ENCODE data around the gene FLNC.

The FLNC gene, protein sequence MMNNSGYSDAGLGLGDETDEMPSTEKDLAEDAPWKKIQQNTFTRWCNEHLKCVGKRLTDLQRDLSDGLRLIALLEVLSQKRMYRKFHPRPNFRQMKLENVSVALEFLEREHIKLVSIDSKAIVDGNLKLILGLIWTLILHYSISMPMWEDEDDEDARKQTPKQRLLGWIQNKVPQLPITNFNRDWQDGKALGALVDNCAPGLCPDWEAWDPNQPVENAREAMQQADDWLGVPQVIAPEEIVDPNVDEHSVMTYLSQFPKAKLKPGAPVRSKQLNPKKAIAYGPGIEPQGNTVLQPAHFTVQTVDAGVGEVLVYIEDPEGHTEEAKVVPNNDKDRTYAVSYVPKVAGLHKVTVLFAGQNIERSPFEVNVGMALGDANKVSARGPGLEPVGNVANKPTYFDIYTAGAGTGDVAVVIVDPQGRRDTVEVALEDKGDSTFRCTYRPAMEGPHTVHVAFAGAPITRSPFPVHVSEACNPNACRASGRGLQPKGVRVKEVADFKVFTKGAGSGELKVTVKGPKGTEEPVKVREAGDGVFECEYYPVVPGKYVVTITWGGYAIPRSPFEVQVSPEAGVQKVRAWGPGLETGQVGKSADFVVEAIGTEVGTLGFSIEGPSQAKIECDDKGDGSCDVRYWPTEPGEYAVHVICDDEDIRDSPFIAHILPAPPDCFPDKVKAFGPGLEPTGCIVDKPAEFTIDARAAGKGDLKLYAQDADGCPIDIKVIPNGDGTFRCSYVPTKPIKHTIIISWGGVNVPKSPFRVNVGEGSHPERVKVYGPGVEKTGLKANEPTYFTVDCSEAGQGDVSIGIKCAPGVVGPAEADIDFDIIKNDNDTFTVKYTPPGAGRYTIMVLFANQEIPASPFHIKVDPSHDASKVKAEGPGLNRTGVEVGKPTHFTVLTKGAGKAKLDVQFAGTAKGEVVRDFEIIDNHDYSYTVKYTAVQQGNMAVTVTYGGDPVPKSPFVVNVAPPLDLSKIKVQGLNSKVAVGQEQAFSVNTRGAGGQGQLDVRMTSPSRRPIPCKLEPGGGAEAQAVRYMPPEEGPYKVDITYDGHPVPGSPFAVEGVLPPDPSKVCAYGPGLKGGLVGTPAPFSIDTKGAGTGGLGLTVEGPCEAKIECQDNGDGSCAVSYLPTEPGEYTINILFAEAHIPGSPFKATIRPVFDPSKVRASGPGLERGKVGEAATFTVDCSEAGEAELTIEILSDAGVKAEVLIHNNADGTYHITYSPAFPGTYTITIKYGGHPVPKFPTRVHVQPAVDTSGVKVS (N-terminal part only)

DNA sequence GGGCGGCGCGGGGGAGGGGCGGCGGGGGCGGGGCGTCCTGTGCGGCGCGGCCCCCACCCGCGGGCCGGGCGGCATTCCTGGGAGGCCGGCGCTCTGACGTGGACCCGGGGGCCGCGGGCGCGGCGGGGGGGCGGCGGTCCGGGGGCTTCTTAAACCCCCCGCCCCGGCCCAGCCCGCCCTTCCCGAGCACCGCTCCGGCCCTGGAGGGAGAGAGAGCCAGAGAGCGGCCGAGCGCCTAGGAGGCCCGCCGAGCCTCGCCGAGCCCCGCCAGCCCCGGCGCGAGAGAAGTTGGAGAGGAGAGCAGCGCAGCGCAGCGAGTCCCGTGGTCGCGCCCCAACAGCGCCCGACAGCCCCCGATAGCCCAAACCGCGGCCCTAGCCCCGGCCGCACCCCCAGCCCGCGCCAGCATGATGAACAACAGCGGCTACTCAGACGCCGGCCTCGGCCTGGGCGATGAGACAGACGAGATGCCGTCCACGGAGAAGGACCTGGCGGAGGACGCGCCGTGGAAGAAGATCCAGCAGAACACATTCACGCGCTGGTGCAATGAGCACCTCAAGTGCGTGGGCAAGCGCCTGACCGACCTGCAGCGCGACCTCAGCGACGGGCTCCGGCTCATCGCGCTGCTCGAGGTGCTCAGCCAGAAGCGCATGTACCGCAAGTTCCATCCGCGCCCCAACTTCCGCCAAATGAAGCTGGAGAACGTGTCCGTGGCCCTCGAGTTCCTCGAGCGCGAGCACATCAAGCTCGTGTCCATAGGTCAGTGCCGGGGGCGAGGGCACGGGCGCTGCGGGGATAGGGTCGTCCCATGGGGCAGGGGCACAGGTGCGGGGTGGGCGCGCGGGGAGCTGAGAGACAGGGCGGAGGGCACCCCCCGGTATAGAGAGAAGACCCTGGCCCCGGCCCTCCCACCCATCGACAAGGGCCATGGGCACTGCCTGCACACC is at the start of gene FLNC:
FLNC (plus strand) TSS at position 176 of the 947 bp plus-strand sequence; CDS start at position 408, 232 bp downstream.
- peak; percentile 93 for DNase-seq (ENCODE audit: low spot score)

DNA sequence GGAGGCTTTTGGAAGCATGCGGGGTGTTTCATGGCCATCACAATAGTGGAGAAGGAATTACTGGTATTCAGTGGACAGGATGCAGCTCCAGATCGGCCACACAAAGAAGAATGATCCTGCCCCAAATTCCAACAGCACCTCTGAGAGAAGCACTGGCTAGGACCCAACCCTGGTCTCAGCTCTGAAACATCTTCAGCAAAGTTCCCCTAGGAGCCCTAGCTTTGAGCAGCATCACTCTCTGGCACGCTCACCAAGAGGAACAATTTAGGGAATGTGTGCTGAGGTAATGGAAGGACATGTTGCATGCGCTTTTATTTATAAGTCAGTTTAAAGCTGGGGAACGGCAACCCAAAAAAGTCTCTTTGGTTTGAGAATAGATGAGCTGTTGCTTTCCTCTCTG is 49.1 kb upstream of the FLNC start:
- DNase-seq (ENCODE audit: low spot score) = peak; percentile 76

DNA sequence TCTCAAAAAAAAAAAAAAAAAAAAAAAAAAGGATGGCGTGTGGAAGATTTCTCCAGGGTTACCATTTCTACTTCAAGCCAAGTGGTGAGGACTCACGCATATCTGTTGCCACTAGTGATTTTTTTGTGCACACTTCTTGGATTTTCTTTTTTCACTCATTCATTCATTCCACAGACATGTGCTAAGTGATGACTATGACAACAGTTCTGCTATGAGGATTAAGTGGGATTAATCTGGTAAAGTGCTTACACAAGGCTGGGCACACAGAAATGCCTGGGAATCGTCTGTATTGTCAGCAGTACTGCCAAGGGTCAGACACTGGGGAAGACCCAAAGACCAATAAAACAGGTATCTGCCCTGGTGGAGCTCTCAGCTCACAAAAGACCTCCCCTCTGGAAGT is 48.4 kb upstream of the FLNC start:
- DNase-seq (ENCODE audit: low spot score) = no peak

DNA sequence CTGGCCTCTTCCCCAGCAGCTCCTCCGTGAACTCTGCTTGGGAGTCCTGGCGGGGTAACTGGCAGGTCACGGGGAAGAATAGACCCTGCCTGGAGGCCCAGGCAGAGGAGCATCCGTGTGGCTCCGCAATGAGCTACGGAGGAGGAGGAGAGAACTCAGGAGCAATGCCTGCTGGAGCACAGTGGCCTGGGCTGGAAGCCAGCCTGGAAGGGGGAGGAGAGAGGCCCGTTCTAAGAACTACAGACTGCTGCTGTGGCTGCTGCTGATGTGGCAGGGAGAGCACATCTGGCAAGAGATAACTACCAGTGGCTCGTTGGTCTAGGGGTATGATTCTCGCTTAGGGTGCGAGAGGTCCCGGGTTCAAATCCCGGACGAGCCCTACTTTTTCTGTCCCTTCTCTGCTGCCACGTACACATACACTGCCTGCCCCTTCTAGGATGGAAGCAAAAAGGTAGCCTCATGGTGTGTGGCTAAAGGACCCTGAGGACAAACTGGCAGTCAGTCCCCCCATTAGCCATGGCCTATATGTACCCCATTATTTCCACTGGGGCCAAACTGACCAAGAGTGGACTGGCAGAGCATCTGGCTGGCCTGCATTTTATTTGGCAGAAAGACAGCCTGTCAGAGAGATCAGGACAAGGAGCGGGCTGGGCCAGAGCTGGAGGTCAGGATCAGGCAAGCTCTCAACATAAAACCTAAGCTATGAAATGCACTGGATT is 46.9 kb upstream of the FLNC start:
- DNase-seq (ENCODE audit: low spot score) = peak; percentile 80

DNA sequence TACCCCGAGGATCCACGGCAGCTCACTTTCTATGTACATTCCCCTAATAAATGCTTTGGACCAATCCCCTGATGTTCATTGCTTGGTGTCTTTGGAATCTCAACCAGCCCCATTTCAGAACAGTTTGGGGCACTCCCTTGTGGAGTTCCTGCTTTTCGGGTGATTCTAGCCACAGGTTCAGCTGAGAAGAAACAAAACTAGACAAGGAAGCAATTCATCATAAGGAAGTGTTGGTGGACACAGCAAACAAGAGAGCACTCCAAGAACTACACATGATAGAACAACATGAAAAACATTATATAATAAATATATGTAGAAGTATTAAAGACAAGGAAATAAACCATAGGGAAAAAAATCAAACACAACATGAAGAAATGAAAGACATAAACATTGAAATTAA is 44.5 kb upstream of the FLNC start:
- no peak for DNase-seq (ENCODE audit: low spot score)

DNA sequence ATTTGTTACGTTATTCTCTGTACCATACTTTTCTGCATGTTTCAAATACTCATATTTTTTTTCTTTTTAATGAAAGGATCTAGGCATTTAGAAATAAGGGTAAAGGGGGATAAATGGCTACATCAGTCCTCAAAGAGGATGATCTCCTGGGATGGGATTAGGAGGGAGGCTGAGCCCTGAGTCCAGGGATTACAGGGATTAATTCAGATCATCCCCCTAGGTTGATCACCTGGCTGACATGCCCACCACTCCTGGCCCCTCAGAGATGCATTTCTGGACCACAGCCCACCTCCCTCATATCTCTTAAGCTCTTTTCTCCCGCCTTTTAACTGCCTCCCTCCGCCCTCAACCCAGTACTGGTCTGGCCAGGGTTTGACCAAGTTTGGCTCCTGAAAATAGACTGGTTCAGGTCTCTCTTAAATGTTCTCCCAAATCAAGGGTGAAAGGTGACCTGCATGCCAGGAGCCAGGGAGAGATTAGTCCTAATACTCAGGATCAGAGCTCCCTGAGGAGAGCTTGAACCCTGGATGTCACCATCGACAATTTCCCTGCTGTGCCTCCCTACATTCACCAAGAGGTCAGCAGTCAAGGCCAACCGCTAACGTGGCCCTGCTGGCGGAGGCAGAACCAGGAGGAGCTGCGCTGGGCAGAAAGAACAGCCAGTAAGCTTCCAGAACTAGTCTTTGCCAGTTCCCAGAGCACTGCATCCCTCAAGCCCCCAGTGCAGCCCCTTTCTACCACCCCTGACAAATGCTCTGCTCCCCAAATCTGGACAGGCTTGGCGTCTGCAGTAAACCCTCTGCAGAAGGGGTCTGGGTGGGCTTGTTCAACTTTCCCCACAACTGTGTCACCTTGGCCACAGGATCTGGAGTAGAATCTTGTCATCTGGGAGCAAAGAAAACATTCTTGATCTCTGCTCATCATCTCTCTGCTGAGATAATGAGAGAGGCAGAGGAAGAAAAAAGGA is 41.5 kb upstream of the FLNC start:
- DNase-seq (ENCODE audit: low spot score) = no peak

DNA sequence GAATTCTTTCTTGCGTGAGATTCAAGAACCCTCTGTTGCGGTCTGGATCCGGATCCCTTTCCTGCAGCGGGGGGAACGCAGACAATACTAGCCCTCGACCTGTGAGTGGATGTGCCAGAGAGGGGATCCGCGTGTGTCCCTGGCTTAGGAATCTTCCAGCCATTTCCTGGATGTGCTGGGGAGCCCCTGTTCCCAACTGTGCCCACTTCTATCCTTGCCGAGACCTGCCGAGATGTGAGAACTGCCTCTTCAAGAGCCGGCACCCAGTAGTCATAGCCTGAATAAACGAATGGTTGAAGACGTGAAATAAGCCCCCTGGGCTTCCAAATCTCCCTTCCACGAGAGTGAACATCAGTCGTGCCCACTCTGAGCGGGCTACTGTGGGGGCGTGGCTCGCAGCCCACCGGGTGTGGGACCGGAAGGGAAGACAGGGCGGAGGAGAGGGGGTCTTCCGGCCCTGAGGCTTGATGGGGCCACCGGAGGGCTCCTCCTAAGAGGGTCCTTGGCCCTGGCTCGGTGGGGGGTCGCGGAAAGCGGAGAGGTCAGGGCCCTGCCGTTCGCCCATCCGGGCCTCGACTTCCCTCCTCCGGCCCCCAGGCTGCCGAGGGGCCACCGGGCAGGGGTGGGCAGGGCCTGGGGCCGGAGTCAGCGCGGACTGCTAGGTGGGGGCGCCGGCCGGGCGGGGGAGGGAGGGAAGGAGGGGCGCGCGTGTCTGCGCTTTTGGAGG is 39.7 kb upstream of the FLNC start:
- no peak for DNase-seq (ENCODE audit: low spot score)

DNA sequence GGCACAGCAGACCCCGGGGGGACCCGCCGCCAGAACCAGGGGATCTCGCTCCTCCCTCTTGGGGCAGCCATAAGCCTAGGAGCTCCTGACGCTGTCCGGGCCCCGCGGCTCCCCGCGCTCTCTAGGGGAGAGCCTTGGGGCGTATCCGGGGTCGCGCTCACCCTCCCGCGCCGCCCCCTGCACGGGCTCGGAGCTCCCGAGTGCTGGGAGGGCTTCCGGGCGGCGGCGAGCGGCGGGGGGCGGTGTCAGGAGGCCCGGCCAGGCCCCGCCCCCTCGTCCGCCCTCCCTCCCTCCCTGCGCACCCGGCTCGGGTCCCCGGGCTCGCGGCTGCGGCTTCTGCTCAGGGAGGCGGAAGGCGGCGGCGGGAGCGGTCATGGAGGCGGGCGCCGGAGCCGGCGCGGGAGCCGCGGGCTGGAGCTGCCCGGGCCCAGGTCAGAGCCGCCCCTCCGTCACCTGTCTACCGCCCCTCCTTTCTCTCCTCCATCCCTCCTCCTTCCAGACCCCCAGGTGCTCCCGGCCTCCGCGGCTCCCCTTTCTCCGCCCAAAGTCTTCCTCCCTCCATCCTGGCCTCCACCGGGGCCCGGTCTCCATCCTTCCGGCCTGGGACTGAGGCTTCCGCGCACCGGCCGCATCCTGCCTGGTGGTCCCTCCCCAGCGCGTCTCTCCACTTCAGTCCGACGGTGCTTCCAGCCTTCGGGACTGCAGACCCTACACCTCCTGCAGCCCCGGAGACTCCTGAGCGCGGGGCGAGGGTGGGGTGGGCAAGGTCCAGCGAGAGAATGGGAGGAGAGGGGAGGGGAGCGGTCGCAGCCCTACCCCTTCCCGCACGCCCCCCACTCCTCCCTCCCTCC is 38.9 kb upstream of the FLNC start, which contains the start of gene CCDC136:
CCDC136 (plus strand) TSS at position 848 of the 851 bp plus-strand sequence. CDS start 444 bp downstream, outside the sequence.
- peak; percentile 91 for DNase-seq (ENCODE audit: low spot score)

DNA sequence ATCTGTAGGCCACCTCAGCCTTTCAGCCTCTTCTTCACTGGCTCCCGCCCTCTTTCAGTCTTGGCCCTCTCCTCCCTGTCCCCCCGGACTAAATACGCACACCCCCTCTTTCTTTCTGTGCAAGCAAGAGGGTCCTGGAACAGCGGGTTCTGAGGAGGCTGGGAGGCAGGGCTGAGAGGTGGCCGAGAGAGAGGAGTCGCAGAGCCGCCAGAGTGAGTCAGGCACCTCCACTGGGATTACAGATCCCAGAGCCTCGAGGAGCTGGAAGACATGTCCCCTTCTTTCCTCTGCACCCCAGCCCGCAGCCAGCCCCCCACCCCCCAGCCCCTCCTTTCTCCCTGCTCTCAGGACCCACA is 38.3 kb upstream of the FLNC start:
- DNase-seq (ENCODE audit: low spot score) = peak; percentile 68

DNA sequence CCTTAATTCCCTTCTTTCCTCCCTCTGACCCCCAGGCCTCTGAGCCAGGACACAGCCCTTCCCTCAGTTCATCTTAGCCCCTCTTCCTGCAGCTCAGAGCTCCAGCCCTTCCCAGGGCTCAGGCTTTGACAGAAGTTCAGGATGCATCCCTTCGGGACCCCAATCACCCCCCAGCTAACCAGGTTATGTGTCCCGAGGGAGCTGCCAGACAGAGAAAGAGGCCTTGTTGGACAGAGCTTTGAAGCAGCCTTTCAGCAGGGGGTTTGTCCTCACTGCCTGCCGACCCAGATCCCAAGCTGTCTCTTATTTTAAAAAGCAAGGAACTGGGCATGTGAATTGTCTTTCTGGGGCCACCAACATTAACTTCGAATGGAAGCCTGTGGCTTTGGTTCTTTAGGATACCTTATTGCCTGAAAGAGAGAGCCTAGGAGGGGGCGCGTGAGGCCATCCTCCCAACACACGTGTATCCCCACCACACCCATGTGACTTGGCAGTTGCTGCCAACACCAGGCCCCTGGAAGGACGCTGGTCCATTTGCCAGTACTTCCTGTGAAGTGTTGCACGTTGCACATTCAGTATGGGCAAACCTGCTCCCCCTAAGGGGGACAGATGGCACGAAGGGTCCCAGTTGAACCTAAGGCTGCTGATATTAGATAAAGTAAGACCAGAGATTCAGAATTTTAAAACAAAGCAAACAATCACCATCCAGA is 37.6 kb upstream of the FLNC start:
- no peak for DNase-seq (ENCODE audit: low spot score)

DNA sequence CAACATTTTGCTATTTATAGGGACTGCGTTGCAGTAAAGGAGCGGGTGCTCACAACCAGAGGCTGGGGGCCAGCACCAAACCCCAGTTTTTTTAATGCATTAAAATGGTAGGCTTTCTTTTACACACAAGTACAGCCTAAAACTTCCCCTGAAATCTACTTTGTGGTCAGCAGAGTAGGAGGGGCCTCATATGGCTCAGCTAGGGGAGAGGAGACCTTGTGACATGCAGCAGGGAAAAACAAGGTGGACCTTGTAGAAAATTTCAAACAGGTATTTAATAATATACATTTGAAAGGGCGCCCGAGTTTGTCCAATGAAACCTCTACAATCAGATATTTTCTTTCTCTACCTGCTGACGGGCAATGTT is 37.0 kb upstream of the FLNC start:
- no peak for DNase-seq (ENCODE audit: low spot score)

DNA sequence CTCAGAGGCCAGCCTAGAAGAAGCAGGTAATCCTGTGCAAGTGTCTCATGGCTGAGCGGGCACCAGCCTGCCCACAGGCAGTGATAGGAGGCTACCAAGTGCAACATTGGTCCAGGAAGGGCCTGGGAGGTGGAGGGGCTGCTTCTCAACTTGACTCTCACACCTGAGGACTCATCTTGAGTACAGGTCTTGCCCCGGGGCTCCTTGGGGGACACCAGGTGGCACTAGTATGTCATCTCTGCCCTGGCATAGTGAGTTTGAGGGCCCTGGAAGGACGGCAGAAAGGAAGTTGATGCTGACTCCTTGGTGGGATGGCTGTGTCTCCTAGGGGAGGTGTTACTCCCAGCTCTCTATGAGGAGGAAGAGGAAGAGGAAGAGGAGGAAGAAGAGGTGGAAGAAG is 36.2 kb upstream of the FLNC start:
- no peak for DNase-seq (ENCODE audit: low spot score)

DNA sequence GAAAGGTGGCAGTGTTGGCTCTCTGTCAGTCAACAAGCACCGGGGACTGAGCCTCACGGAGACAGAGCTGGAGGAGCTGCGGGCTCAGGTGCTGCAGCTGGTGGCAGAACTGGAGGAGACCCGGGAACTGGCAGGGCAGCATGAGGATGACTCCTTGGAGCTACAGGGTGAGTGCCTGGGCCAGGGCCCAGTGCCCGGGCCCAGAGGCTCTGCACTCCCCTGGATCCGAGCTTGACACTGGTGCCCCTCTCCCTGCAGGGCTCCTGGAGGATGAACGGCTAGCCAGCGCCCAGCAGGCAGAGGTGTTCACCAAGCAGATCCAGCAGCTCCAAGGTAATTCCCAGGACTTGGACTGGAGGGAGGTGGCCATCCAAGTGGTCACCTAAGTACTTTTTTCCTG is 35.8 kb upstream of the FLNC start:
- no peak for DNase-seq (ENCODE audit: low spot score)

DNA sequence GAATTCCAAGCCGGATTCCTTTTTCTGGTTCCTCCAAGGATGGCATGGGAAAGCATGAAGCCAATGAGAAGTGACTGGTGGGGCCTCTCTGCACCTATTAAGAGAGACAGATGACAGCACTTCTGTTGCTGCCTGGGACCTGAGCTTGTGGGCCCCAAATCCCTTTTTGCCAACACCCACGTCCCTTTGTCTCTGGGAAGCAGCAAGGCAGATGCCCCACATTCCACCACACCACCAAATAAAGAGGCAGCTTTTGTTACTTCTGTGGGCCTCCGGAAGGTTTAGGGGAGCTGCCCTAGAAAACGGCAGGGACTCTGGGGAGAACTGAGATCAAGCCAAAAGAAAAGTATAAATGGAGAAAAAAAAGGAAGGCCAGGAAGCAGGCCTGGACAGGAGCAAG is 35.1 kb upstream of the FLNC start:
- no peak for DNase-seq (ENCODE audit: low spot score)

DNA sequence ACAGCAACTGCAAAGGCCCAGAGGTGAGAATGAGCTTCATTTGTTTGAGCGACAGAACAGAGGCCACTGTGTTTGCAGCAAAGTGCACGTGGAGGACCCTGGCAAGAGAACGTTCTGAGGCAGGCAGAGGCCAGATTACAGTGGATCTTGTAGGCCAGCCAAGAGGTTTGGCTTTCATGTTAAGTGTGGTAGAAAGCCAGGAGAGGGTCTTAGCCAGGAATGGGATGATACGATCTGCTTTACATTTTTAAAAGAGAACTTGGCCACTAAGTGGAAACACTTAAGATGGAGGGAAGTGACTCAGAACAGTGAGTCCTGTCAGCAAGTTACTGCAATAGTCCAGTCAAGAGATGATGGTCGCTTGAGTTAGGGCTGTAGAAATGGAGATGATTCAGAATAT is 33.9 kb upstream of the FLNC start:
- peak; percentile 72 for DNase-seq (ENCODE audit: low spot score)

DNA sequence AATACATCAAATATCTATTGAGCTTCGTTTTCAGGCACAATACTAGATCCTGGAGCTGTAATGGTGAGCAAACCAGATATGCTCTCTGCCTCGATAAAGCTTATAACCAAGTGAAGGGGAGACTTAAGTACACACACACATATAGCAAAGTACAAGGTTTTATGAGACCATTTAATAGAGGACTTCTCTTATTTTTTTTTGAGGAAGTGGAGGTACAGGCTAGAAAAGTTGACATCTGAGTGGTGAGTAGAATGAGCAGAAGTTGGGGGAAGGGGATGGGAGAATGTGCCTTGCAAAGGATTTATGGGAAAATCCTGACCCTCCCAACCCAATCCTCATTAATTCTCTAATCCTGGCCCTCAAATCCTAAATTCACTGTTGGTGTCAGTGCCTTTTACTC is 30.8 kb upstream of the FLNC start:
- no peak for DNase-seq (ENCODE audit: low spot score)

DNA sequence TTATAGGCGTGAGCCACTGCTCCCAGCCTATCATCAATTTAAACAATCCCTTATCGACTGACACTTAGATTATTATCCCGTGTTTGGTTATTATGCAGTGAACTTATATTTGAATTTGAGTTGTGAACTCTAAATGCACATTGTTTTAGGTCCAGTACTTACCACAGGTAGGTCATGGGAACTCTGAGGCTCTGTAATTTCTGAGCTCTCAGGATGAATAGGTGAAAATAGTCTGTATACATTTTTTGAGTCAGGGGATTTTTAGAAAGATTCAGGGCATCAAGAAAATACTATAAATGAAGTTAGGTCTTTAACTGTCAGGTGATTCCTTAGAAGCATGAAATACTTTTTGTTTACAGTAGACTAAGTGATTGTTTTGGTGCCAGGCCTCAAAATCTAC is 29.6 kb upstream of the FLNC start:
- no peak for DNase-seq (ENCODE audit: low spot score)
